SK-MEL-5 (cell line): ENCODE data around the gene EPHA2. TPM values are rescaled to one million over a fixed set of nuclear protein-coding genes. Genes with fewer than 3 reads are reported as not detected.

Source experiments
- DNase-seq: peaks from one replicate; pipeline ENCODE4 v3.0.0-alpha.2; 2016; ENCODE audit warnings: low read depth, low spot score
- in situ Hi-C: cut with HindIII; loops from 2 replicates; pipeline ENCODE4 v1.10.0; 2016; ENCODE audit warnings: low sequenced_read_pairs, high pct_unique_total_duplicates, low pct_unique_long_range_greater_than_20kb
- total RNA-seq: library from RNA; depleted of rRNA; stranded (reverse); fragments of >200 nt; shearing (Covaris generic); gene quantifications from 2 replicates; pipeline ENCODE4 v1.2.3, GENCODE V29; 2014

EPHA2 gene
- total RNA-seq, 1 experiment from 2014 or later, result 2.5 TPM

DNA sequence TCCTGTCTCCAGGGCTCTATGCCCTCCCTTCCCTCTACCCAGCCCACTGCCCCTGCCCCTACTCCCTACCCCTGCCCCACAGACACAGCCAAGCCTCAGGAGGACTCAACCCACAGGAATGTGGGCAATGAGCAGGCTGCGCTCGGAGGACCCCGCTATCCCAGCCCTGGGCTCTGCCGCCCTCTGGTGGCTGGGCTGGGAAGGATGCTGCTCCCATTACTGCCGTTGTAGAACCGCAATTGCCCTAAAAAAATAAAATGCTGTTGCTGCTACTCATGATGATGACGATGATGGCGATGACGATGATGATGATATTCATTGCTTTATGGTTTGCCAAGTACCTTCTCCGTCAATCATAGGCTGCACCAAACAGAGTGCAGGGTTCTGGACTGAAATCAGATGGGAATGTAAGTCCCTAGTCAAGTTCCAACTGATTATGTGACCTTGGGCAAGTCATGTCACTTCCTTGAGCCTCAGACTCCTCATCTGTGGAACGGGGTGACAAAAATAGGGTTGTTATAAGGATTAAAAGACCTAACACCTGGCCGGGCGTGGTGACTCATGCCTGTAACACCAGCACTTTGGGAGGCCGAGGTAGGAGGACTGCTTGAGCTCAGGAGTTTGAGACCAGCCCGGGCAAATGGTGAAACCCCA is 32.0 kb upstream of the EPHA2 start:
- in situ Hi-C loops, result no loop called here
- DNase-seq, result peak; percentile 67

DNA sequence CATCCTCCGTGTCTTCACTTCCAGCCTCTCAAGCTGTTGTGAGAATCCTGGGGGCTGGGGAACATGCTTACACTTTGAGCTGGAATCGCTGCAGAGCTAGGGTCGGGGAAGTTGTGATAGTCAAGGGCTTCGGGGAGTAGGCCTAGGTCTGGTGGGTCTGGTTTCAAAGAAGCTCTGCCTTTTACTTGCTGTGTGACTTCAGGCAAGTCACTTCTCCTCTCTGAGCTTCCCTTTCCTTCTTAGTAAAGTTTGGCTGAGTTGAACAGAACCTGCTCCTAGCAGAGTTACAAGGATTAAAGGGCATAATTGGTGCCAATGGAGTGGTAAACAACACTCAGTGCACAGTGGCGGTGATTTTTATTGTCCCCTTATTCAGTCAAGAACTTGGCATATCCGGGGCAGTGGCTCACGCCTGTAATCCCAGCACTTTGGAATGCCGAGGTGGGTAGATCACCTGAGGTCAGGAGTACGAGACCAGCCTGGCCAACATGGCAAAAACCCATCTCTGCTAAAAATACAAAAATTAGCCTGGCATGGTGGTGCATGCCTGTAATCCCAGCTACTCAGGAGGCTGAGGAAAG is 30.9 kb upstream of the EPHA2 start:
- DNase-seq, result no peak
- in situ Hi-C loops, result no loop called here

DNA sequence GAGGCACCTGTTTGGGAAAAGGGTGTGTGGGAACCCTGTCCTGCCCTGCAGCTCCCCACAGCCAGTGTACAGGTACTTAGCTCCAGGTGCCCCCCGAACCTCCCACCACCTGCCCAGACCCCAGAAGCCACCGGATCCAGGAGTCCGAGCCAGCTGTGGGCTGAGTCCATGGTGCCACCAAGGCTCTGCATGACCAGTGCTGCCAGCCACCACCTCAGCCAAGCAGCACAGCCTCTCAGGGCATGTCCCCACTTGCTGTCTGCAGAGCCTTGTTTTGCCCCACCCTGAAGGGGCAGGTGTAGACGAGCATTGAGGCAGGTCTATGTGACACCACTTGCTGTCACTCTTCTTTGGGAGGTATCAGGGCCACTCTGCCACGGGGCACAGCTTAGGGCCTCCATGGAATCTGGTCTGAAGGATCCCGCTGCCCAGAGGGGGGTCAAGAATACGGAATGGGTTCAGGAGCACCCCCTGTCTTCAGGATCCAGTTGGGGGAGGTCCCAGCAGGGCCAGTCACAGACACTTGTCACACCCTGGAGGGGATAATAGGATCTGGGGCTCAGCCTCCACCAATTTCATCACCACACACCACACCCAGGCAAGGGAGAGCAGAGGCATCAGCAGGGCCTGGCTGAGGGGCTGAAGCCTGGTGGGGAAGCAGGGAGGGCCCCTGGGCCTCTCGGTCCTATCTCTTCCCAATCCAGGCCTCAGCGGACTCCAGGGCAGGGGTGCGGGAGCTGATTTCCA is 28.9 kb upstream of the EPHA2 start:
- DNase-seq, result no peak
- in situ Hi-C loops, result no loop called here

DNA sequence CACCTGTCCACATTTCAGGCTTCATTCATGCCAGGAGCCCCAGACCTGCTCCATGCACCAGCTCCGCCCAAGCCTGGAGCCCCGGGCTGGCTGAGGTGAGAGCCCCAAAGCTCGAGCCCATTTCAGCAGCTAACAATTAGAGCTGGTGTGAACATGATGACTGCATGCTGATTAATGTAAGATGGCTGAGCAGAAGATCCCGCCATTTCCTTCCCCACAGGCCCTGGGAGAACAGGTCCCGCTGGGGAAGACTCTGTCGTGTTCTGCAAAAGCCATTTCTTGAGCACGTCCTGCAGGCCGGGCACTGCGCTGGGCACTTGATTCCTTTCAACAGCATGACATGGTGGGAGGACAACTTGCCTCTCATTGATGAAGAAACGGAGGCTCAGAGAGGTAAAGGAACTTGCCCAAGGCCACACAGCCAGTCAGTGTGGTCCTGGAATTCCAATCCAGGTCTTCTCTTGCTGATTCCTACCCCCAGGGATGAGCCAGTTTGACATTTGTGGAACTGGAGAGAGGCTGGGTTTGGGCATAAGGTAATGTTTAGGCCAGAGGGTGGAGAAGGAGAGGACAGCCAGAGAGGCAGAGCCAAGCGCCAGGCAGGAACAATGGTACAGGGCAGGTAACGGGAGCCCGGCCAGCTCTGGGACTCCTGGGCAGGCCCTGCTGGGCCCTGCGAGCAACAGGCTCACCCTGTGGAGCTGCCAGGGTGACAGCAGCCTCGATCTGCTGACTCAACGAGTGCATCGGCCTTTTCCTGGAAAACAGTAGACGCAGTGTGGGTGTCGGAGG is 28.1 kb upstream of the EPHA2 start:
- in situ Hi-C loops, result no loop called here
- DNase-seq, result no peak

DNA sequence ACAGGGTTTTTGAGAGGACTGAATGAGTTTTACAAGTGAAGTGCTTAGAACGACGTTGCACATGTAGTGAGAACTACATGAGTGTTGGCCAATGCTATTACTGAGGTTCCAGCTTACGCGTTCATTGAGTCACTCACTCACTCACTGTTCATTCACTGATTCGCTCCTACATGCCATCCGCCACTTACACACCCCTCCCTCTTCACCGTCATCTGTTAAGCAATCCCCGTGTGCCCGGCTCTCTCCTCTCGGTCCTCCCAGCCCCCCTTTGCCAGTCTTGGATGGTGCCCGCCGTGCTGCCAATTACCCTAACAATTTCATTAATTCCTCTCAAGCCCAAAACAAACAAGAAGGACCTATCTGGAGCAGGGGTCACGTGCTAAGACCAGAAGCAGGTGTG is 27.3 kb upstream of the EPHA2 start:
- in situ Hi-C loops, result no loop called here
- DNase-seq, result no peak

DNA sequence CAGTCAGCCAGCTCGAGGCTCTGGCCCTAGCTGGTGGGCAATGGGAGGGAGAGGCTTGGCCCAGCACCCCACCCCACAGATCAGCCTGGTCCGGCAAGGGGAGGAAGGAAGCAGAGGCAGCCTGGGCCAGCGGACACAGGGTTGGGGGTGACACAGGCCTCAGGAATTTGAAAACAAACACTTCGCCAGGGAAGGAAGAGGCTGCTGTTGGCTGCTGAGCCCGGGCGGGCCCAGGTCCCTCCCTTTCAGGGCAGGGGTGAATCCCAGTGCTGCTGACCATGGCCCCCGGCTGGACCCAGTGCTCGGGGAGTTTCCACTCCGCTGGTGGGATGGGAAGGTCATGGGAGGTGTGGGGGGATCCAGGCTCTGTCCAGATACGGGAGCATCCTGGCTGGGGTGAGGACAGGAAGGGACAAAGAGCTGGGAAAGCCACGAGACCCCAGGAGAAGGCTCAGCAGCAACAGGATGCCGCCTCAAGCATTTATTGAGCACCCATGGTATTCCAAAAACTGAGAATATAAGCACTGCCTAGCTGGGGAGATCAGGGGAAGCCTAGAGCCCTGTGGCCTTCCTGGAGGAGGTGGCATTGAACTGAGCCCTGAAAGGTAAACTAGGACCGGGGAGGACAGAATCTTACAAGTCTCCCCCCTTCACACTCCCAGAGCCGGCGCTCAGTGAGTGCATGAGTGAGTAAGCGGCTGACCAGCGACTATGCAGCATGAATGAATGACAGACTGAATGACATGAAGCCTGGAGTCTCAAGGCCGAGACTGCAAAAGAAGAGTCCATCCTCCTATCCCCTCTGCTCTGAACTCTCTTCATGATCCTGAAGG is 26.2 kb upstream of the EPHA2 start:
- in situ Hi-C loops, result no loop called here
- no peak for DNase-seq

DNA sequence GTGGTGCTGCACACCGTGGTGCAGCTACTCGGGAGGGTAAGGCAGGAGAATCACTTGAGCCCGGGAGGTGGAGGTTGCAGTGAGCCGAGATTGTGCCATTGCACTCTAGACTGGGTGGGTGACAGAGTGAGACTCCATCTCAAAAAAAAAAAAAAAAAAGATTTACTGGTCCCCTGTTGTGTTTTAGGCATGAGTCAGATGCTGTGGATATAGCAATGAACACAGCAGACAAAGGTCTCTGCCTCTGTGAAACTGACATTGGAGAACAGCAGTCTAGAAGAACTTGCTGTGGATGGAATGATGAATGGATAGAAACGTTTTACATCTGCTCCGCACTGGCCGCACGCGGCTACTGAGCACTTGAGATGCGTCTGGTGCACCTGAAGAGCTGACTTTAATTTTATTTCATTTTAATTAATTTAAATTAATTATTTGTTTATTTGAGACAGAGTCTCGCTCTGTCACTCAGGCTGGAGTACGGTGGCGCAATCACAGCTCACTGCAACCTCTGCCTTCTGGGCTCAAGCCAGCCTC is 24.5 kb upstream of the EPHA2 start:
- no peak for DNase-seq

DNA sequence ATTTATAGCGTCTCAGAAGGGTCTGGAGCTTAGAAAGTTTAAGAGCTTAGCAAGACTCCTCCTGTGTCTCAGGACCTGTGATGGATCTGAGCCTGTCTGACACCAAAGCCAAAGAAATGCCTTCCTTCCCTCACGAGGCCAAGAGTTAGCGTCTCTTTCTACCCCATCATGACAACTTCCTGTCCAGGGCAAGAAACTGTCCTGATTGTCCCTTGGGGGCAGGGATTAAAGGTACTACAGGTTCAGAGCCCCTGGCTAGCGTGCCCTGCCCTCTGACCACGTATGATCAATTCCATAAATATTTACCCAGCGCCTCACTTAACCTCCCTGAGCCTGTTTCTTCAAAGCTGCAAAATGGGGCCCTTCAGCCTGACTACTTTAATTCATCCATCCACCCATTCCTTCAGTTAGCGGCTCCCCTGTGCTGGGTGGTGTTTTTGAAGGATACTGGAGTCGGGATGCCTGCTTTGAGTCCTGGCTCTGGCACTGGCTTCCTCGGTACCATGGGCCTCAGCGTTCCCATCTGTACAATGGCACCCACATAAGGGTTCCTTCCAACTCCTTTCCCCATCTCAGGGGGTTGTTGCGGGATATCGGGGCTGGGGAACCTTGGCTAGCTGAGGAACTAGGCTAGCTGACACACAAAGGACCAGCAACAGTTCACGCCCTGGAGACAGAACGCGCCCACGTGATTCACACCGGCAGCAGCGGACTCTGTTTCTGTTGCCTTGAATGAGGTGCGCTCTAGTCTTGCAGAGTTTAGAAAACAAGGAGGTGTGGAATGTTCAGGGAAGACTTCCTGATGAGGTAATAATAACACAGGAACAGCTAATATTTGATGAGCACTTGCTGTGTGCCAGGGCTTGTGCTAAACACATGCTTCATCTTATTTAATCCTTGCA is 23.0 kb upstream of the EPHA2 start:
- in situ Hi-C loops, result no loop called here
- DNase-seq, result no peak

More for the DNA sequence above, 24.5 kb upstream of the EPHA2 start:
- in situ Hi-C loops, result no loop called here

DNA sequence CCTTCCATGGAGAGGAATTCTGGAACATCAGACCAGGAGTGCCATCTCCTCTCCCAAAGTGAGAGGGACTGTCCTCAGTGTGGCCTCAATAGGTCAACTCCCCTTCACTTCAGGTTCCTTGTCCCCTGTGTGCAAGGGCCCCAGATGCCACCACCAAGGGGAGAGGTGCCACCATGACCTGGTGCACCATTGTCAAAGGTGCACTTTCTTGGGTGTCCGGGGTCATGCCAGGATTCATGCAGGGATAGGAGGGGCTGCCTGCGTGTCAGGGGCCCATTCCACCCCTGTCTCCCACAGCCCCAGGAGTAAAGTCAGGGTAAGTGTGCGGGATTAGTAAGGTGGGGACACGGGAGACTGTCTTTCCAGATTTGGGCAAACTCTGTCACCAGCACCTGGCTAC is 21.4 kb upstream of the EPHA2 start:
- in situ Hi-C loops, result no loop called here
- no peak for DNase-seq

DNA sequence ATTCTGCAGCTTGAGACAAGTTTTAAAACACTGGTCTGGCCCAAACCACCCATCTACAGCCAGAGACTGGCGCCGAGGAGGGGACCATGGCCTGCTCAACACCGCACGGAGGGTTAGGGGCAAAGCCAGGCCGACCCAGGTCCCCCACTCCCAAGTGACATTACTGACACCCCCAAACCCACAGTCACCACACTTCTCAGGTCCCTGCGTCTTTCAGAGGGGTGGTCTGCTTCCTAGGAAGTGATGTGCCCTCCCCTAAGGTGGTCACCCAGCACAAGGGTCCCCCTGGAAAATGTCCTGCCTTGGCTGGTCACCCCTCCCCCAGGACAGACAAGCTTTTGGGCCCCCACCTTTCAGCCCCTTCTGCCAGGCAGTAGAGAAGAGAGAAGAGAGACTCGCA is 20.8 kb upstream of the EPHA2 start:
- in situ Hi-C loops, result no loop called here
- DNase-seq, result no peak

DNA sequence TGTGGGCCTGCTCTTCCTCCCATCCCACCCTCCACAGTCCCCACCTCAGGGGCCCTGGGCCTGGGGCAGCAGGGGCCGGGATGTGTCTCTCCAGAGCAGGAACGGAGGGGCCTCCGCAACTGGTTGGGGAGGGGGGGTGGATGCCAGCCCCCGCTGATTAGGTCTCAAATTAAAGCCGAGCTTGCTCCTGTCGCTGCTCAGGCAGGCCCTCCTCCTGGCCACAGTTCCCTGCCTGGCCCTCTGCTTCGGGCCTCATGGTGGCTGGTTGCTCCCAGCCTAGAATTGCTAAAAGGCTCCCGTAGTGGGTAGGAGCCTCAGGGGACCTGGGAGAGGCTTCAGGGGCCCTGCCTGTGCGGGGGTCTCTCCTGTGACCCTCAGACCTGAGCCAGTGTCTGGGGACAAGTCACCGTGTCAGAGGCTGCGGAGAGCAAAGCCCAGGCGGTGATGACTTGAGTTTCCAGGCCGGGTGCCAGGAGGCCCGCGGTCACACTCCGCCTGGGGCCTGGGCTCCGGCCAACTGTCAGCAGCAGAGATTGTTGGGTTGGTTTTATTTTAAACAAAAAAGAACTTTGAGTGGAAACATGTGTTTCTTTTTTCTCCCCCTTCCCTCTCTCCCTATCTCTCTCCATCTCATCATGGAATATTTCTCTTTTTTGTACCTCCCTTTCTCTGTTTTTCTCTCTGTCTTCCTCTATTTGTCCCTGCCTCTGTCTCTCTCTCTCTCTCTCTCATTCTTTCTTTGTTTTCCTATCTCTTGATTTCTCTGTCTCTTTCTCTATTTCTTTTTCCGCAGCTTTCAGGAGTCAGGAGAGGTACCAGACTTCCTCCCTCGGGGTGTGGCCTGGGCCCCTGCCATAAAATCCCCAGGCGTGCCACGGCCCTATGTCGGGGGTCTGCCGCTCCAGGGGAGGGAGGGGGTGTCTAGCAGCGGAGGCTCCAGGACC is 20.0 kb upstream of the EPHA2 start:
- DNase-seq, result no peak
- in situ Hi-C loops, result no loop called here

DNA sequence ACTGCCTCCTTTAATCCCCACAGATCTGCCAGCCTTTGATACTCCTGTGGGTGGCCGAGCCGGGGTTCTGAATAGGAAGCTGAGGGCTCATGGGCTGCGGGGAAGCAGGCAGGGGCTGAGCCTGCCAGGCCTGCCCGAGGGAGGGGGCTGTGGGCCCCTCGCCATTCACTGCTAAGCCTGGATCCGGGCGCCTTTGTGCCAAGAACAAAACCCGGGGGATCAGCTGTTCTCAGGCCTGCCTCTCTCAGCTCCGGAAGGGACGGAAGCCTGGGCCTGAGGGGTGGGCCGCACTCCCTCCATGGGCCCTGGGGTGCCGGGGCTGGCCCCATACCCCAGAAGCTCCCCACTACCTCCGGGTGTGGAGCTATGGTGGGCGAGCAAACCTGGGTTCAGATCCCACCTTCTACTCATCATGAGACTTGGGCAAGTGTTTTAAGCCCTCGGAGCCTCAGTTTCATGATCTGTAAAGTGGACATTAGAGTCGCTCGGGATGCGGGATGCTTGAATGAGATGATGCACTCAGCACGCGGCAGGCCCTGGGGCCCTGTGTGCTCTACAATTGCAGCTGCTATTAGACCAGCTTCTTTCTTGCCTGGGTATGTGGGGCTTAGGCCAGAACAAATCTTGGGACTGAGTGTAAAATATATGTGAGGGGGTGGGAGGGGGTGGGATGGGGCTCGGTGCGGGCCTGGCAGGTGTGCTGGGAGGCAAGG is 19.2 kb upstream of the EPHA2 start:
- no peak for DNase-seq
- in situ Hi-C loops, result no loop called here

DNA sequence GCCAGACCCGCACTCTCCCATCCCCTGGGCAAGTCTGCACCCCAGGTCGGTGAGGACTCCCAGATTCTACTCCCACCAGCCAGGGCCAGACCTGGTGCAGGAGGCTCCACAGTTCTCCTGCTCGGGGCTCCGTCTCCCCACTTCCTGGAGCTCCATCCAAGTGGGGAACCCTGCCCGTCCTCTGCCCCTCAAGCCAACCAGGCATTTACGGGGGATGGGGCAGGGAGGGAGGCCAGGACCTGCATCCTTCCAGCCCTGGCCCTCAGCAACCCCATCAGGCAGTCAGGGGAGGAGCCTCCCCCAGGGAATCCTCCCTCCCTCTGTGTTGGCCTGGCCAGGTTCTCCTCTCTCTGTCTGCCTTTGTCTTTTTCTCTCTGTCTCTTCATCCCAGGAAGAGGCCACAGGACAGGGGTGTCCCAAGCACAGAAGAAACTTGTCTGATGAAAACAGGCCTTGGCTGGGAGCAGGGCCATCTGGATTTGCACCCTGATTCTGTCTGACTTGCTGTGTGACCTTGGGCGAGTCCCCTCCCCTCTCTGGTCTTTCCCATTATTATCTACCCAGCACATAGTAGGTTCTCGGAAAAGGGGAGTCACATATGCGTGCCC is 18.5 kb upstream of the EPHA2 start:
- in situ Hi-C loops, result no loop called here
- no peak for DNase-seq

DNA sequence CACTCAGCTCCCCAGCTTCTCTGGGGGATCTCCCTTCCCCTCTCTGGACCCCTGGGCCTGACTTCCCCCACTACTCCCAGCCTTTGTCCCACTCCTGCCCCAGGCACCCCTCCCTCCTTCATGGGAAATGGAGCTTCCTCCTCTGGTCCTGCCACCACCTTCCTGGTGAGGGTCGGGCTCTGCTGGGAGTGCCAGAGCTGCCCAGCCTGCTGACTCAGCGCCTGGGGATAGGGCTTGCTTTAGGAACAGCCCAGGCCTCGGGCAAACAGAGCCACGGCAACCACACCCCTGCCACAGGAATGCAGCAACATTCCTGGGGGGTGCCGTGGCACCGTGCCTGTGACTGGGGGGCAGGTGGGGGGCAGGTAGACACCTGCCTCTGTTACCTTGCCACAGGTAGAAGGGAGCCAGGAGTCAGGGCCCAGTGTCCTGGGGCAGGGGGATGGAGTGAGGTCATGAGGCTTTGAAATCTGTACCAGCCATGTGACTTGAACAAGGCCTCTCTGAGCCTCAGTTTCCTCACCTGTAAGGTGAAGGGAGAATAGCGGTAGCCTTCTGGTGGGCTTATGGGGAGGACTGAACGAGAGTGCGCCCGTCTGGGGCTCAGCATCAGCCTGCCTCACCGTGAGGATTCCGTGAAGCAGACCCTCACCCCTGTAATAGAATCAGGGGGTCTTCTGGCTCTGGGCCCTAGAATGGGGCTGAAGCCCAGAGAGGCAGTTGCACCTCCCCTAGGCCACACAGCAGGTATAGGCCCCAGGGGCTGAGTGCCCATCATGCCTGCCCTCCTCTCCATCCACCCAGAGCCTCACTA is 17.8 kb upstream of the EPHA2 start:
- DNase-seq, result no peak
- in situ Hi-C loops, result no loop called here
